Activated gamma-delta T cell (primary cell): ENCODE measurements around the gene IVL.

Source experiments
- DNase-seq: peaks from one replicate; lab custom pipeline; 2025; lab: John Stamatoyannopoulos, UW

IVL gene

GRCh38 chr1:152888126-152888525, 20.2 kb upstream of the IVL start:
- no peak for DNase-seq

GRCh38 chr1:152899027-152899426, 9.3 kb upstream of the IVL start:
- no peak for DNase-seq

GRCh38 chr1:152899883-152900282, 8.5 kb upstream of the IVL start:
- no peak for DNase-seq

- DNase-seq: no peak
These were observed 6.7 kb upstream of the IVL start for GRCh38 chr1:152901631-152902030.

- DNase-seq: no peak
These were observed 5.7 kb upstream of the IVL start for GRCh38 chr1:152902636-152903035.

GRCh38 chr1:152904688-152905440, 3.5 kb upstream of the IVL start:
- no peak for DNase-seq

- DNase-seq: no peak
These were observed 2.3 kb upstream of the IVL start for GRCh38 chr1:152906023-152906565.

GRCh38 chr1:152909206-152909605, 860 bp downstream of the IVL start:
- DNase-seq: no peak

- DNase-seq: no peak
These were observed 4.1 kb downstream of the IVL start for GRCh38 chr1:152912471-152912870.

GRCh38 chr1:152912900-152913299, 4.6 kb downstream of the IVL start:
- no peak for DNase-seq

GRCh38 chr1:152917794-152918193, 9.4 kb downstream of the IVL start:
- DNase-seq: no peak

GRCh38 chr1:152919071-152919470, 10.7 kb downstream of the IVL start:
- DNase-seq: no peak

GRCh38 chr1:152924191-152924590, 15.8 kb downstream of the IVL start:
- DNase-seq: no peak

- DNase-seq: no peak
These were observed 17.7 kb downstream of the IVL start for GRCh38 chr1:152926091-152926490.

- DNase-seq: no peak
These were observed 20.3 kb downstream of the IVL start for GRCh38 chr1:152928671-152929070.

GRCh38 chr1:152932170-152932811, 23.9 kb downstream of the IVL start:
- no peak for DNase-seq

GRCh38 chr1:152933196-152933595, 24.9 kb downstream of the IVL start:
- no peak for DNase-seq

GRCh38 chr1:152940614-152941013, 32.3 kb downstream of the IVL start:
- no peak for DNase-seq

GRCh38 chr1:152941037-152941711, 32.8 kb downstream of the IVL start:
- DNase-seq: no peak

- DNase-seq: no peak
These were observed 33.8 kb downstream of the IVL start for GRCh38 chr1:152942161-152942560.

GRCh38 chr1:152946248-152946647, 37.9 kb downstream of the IVL start:
- DNase-seq: no peak

GRCh38 chr1:152946651-152947256, 38.4 kb downstream of the IVL start, which contains the start of gene SPRR5:
Gene SPRR5, plus strand, starts transcription at chr1:152947206. Its CDS starts 1,349 bp downstream, at chr1:152948555.
- no peak for DNase-seq
